DMS153 treated with DMSO at 0.1 percent for 48 hours (cell line): ENCODE data around the gene AK4.
"Not testable (repeated sequence)": the region's sequence is repeated elsewhere in the genome, so short reads cannot be mapped to it uniquely, and the experiment has no call there.

Experiments
- DNase-seq: peaks from one replicate; lab custom pipeline; 2025; ENCODE audit not compliant: unreplicated experiment; lab: John Stamatoyannopoulos, UW

Gene AK4

GRCh38 chr1:65150108-65150463 lies 2.1 kb downstream of the AK4 start:
- no peak for DNase-seq

- DNase-seq: no peak
These were observed 2.7 kb downstream of the AK4 start for GRCh38 chr1:65150583-65151263.

GRCh38 chr1:65151641-65152040 lies 3.6 kb downstream of the AK4 start:
- DNase-seq: no peak

GRCh38 chr1:65153635-65154034 lies 5.6 kb downstream of the AK4 start:
- no peak for DNase-seq

GRCh38 chr1:65156910-65157545 lies 9.0 kb downstream of the AK4 start:
- no peak for DNase-seq

- no peak for DNase-seq
These were observed 9.5 kb downstream of the AK4 start for GRCh38 chr1:65157546-65157941.

- DNase-seq: not testable (repeated sequence)
These were observed 11.3 kb downstream of the AK4 start for GRCh38 chr1:65159291-65159688.

GRCh38 chr1:65159801-65160523 lies 12.0 kb downstream of the AK4 start:
- DNase-seq: no peak

GRCh38 chr1:65163201-65163805 lies 15.3 kb downstream of the AK4 start:
- no peak for DNase-seq

- not testable (repeated sequence) for DNase-seq
These were observed 16.1 kb downstream of the AK4 start for GRCh38 chr1:65164101-65164500.

- no peak for DNase-seq
These were observed 16.6 kb downstream of the AK4 start for GRCh38 chr1:65164633-65165032.

- DNase-seq: no peak
These were observed 17.4 kb downstream of the AK4 start for GRCh38 chr1:65165269-65165993.

GRCh38 chr1:65166572-65167305 lies 18.7 kb downstream of the AK4 start:
- no peak for DNase-seq

- no peak for DNase-seq
These were observed 19.7 kb downstream of the AK4 start for GRCh38 chr1:65167586-65168242.

- no peak for DNase-seq
These were observed 20.9 kb downstream of the AK4 start for GRCh38 chr1:65168867-65169266.

- no peak for DNase-seq
These were observed 22.6 kb downstream of the AK4 start for GRCh38 chr1:65170511-65171142.

GRCh38 chr1:65172936-65173690 lies 25.1 kb downstream of the AK4 start:
- no peak for DNase-seq

- no peak for DNase-seq
These were observed 26.6 kb downstream of the AK4 start for GRCh38 chr1:65174585-65174984.
